Measurements from ENCODE around the gene ADPRH. TPM values are rescaled to one million over a fixed set of nuclear protein-coding genes. Genes with fewer than 3 reads are reported as not detected.

Gene ADPRH
- total RNA-seq, 4 donors from 2014 or later, result 8.7 to 16.0 (median 14.5) TPM

DNA sequence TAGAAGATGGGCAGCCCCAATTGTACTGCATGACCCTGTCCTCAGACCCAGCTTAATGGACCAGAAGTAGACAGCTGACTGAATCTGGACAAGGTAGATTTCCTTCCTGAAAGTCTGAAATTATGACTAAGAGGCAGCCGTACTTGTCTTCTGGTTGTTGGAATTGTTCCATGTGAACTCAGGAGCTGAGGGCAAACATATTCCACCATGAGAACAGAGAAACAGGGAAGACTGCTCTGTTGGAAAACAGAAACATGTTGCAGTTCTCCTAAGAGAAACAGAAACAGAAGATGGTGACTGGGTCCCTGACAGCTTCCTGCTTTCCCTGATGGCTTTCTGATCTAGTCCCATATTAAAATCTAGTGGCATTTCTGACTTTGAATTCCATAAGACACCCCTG, 57.0 kb downstream of the ADPRH start:
- 16 to 22% methylated on average over 1 of the region's 1 CpG for WGBS, 2 donors

DNA sequence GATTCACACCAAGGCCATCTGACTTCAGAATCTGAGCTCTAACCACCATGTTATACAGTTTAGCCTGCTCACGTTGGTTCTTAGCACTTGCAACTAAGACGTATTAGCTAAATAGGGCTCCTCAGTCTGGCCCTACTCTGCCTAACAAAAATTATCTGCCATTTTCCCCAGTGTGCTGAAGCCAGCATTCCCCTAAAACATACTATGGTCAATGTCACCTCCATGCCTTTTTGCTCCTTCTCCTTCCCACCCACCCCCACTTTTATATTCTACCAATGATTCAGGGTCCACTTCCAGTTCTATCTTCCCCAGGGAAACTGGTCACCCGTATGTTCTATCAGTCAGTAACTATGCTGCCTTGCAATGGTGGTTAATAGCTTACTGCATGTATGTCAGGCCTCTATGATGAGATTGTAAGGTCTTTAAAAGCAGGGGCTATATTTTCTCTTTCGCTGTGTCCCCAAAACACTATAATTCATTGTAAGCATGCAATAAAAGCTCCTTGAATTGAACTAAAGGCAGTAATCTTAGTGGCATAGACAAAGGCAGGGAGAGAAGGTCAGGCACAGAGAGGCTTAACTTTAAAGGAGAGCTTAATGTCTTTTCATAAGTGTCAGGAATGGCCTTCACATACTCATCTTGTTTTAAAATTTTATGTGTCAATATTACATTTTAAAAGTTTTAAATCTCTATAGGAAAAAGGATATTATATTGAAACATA, 57.8 kb downstream of the ADPRH start:
- Histone ChIP-seq H3K4me1 (peaks cover 24 to 36% of the 10 kb centered on the region in 2 donors), H3K27ac (peak overlapping the region; percentile 77 to 96 (median 92)), H3K27me3 (no peaks in the 10 kb centered on the region), H3K9me3 (no peaks in the 10 kb centered on the region), H3K36me3 (no peaks in the 10 kb centered on the region), H3K4me3 (replicated peaks in 1 of 3) (no peak overlapping the region)
- no peak for TF ChIP-seq POLR2A (IDR thresholded peaks at IDR 0.05)
- TF ChIP-seq, protein P1, sequence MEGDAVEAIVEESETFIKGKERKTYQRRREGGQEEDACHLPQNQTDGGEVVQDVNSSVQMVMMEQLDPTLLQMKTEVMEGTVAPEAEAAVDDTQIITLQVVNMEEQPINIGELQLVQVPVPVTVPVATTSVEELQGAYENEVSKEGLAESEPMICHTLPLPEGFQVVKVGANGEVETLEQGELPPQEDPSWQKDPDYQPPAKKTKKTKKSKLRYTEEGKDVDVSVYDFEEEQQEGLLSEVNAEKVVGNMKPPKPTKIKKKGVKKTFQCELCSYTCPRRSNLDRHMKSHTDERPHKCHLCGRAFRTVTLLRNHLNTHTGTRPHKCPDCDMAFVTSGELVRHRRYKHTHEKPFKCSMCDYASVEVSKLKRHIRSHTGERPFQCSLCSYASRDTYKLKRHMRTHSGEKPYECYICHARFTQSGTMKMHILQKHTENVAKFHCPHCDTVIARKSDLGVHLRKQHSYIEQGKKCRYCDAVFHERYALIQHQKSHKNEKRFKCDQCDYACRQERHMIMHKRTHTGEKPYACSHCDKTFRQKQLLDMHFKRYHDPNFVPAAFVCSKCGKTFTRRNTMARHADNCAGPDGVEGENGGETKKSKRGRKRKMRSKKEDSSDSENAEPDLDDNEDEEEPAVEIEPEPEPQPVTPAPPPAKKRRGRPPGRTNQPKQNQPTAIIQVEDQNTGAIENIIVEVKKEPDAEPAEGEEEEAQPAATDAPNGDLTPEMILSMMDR (IDR thresholded peaks at IDR 0.05), result no peak
- 94 to 96% methylated on average over 4 of the region's 4 CpGs for WGBS, 2 donors
- DNase-seq, result no peak
- intact Hi-C loops (cut with DNase I), result no loop called here

More for the DNA sequence above, 57.0 kb downstream of the ADPRH start:
- TF ChIP-seq, protein P1 (IDR thresholded peaks at IDR 0.05), result no peak
- TF ChIP-seq POLR2A (IDR thresholded peaks at IDR 0.05), result no peak
- H3K4me3 ChIP-seq (replicated peaks in 1 of 3), result no peak overlapping the region
- no peaks in the 10 kb centered on the region for H3K9me3 ChIP-seq
- H3K36me3 ChIP-seq, result no peaks in the 10 kb centered on the region
- peaks cover 24 to 36% of the 10 kb centered on the region in 2 donors for H3K4me1 ChIP-seq
- no peaks in the 10 kb centered on the region for H3K27me3 ChIP-seq
- intact Hi-C loops (cut with DNase I), result no loop called here
- no peak for DNase-seq
- peak overlapping the region; percentile 77 to 96 (median 92) for H3K27ac ChIP-seq

DNA sequence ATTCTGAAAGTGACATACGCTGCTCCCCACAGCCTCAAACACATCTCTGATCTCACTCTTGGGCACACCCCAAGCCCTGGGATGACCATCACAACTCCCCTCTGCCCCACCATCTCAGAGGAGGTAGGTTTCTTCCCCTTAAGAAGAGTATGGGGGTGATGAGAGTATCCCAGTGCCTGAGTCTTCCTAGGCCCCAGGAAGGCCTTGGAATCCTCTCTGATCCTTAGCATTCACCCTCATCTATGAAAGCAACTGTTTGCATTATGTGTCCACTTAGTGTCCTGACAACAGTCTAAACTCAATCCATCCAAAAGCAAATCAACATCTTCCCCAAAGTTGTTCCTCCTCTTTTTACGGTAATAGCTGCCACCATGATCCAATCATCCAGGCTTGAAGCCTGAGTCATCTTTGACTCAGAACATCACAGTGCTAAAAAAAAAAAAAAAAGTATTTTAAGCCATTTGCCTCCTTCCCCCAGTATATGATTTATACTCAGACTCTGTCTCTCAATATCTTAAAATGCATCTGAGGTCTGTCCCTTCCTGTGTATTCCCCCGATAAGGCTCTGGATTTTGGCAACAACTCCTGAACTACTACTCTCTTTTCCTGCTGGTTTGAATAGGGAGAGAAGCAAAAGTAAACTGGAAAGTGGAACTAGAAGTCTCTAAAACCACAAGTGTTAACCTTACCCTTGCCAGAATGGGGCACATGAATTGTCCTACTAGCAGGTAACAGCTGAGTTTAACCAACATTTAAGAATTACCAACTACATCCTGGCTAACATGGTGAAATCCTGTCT, 58.6 kb downstream of the ADPRH start:
- WGBS, 2 donors, result 35 to 36% methylated on average over 3 of the region's 3 CpGs
- H3K9me3 ChIP-seq, result no peaks in the 10 kb centered on the region
- TF ChIP-seq, protein P1 (IDR thresholded peaks at IDR 0.05), result no peak
- TF ChIP-seq POLR2A (IDR thresholded peaks at IDR 0.05), result no peak
- H3K36me3 ChIP-seq, result no peaks in the 10 kb centered on the region
- no peak for DNase-seq
- H3K27ac ChIP-seq, result peak overlapping the region; percentile 77 to 96 (median 92)
- H3K27me3 ChIP-seq, result no peaks in the 10 kb centered on the region
- intact Hi-C loops (cut with DNase I), result no loop called here
- H3K4me1 ChIP-seq, result peaks cover 24 to 37% of the 10 kb centered on the region in 2 donors
- H3K4me3 ChIP-seq (replicated peaks in 1 of 3), result no peak overlapping the region

Other genes starting within 250 kb of the ADPRH start
- 10 to 100 TPM; 48.1 to 84.1 (median 59.8) TPM for gene TMEM39A, start 115.9 kb upstream of the ADPRH start, total RNA-seq
- 10 to 100 TPM in 2 of 4 donors, 1 to 10 TPM in 2; 9.4 to 14.2 (median 10.3) TPM for gene POGLUT1, start 110.5 kb upstream of the ADPRH start, total RNA-seq
- gene TIMMDC1, start 80.9 kb upstream of the ADPRH start, total RNA-seq, result 10 to 100 TPM; 34.2 to 78.5 (median 48.6) TPM
- gene CD80, start 19.9 kb upstream of the ADPRH start, total RNA-seq, result 1 to 10 TPM in 3 of 4 donors, under 1 TPM in 1; 0.83 to 2.3 (median 1.1) TPM
- gene PLA1A, start 18.4 kb downstream of the ADPRH start, total RNA-seq, result 1 to 10 TPM; 2.0 to 6.7 (median 3.9) TPM
- 1 to 10 TPM; 1.9 to 5.4 (median 4.6) TPM for gene POPDC2, start 81.1 kb downstream of the ADPRH start, total RNA-seq
- gene COX17, start 97.9 kb downstream of the ADPRH start, total RNA-seq, result 10 to 100 TPM; 12.8 to 73.0 (median 46.0) TPM
- 10 to 100 TPM in 3 of 4 donors, 1 to 10 TPM in 1; 9.4 to 28.0 (median 22.8) TPM for gene CFAP91, start 123.5 kb downstream of the ADPRH start, total RNA-seq
- under 1 TPM in 2 of 4 donors, not detected in 2; 0.54 to 0.67 TPM for gene NR1I2, start 202.6 kb downstream of the ADPRH start, total RNA-seq

Data from thyroid gland (tissue), 4 donors.